Left lung (tissue), 10 donors: ENCODE measurements around the gene MYO18B. TPM values are rescaled to one million over a fixed set of nuclear protein-coding genes. Genes with fewer than 3 reads are reported as not detected.

Experiments
- ATAC-seq: fragments of 200-7000 bp; cut with Tn5 transposase; one replicate; pipeline ENCODE4 v1.9.1; 2020; ENCODE audit warnings: moderate library complexity
- DNase-seq, 4 donors: peaks; one replicate each; pipeline ENCODE4 v3.0.0-alpha.2; 2013 to 2020
- H3K27ac ChIP-seq, 2 donors: fragments of 200-600 bp; sonication (generic) in 1 of 2; one replicate each; pipeline versions ENCODE4 v1.5.0 to v1.8.0; 2020 to 2021
- H3K27me3 ChIP-seq, 2 donors: fragments of 200-600 bp; sonication (generic) in 1 of 2; one replicate each; pipeline versions ENCODE4 v1.5.0 to v1.8.0; 2020 to 2021
- H3K36me3 ChIP-seq, 2 donors: fragments of 200-600 bp; sonication (generic) in 1 of 2; one replicate each; pipeline versions ENCODE4 v1.5.0 to v1.8.0; 2020 to 2021
- H3K4me1 ChIP-seq, 2 donors: fragments of 200-600 bp; one replicate each; pipeline ENCODE4 v1.8.0; 2021
- H3K4me3 ChIP-seq, 2 donors: fragments of 200-600 bp; sonication (generic) in 1 of 2; one replicate each; pipeline versions ENCODE4 v1.5.0 to v1.8.0; 2020 to 2021; ENCODE audit warnings: mild to moderate bottlenecking in 1 of 2
- H3K9me3 ChIP-seq, 2 donors: fragments of 200-600 bp; sonication (generic) in 1 of 2; one replicate each; pipeline versions ENCODE4 v1.5.0 to v1.8.0; 2020 to 2021
- intact Hi-C, 2 donors: fragments of 100-400 bp; cut with DNase I; formaldehyde crosslinking; loops; one replicate each; pipeline versions ENCODE4 v1.11.2 to v1.14.2; 2022
- polyA plus RNA-seq, 6 donors: library from polyadenylated mRNA; unstranded; fragments of 120-200 nt; gene quantifications; one replicate each; pipeline ENCODE4 v1.2.1, GENCODE V29; 2013; ENCODE audit not compliant: insufficient read length in 6 of 6
- total RNA-seq, 2 donors: library from RNA; stranded (reverse); fragmentation: NEBNext Ultra II Directional; extraction: Animal tissue kit (Norgen Biotek cat#: 25700); gene quantifications; one replicate each; pipeline ENCODE4 v1.2.1, GENCODE V29; 2021
- TF ChIP-seq, protein P1 (sequence below), 2 donors: fragments of 200-600 bp; sonication (generic) in 1 of 2; IDR thresholded peaks; one replicate each; pipeline versions ENCODE4 v1.5.0 to v1.8.0; 2021; ENCODE audit warnings: antibody characterized with exemption in 2 of 2
- donor health status: DM: no; HTN: yes; CAD: no.
- donor health status: DM: no; HTN: no; CAD: no.

MYO18B gene
- total and polyA plus RNA-seq, 8 donors = 0.06 to 0.37 (median 0.15) TPM

GRCh38 chr22:25698978-25699377 is 43.0 kb upstream of the MYO18B start:
- Histone ChIP-seq H3K4me1 (peaks cover 0 to 3% of the 10 kb centered on the region in 2 donors), H3K9me3 (no peaks in the 10 kb centered on the region), H3K27me3 (no peaks in the 10 kb centered on the region), H3K36me3 (peaks cover 0 to 60% of the 10 kb centered on the region in 2 donors), H3K27ac (no peak overlapping the region), H3K4me3 (no peak overlapping the region)
- intact Hi-C loops = no loop called here
- no peak for ATAC-seq
- TF ChIP-seq, protein P1, sequence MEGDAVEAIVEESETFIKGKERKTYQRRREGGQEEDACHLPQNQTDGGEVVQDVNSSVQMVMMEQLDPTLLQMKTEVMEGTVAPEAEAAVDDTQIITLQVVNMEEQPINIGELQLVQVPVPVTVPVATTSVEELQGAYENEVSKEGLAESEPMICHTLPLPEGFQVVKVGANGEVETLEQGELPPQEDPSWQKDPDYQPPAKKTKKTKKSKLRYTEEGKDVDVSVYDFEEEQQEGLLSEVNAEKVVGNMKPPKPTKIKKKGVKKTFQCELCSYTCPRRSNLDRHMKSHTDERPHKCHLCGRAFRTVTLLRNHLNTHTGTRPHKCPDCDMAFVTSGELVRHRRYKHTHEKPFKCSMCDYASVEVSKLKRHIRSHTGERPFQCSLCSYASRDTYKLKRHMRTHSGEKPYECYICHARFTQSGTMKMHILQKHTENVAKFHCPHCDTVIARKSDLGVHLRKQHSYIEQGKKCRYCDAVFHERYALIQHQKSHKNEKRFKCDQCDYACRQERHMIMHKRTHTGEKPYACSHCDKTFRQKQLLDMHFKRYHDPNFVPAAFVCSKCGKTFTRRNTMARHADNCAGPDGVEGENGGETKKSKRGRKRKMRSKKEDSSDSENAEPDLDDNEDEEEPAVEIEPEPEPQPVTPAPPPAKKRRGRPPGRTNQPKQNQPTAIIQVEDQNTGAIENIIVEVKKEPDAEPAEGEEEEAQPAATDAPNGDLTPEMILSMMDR (IDR thresholded peaks at IDR 0.05) = no peak
- DNase-seq = no peak

GRCh38 chr22:25701056-25701780 is 40.8 kb upstream of the MYO18B start:
- no peak overlapping the region for H3K27ac ChIP-seq
- H3K4me3 ChIP-seq = no peak overlapping the region
- peaks cover 0 to 58% of the 10 kb centered on the region in 2 donors for H3K36me3 ChIP-seq
- no peaks in the 10 kb centered on the region for H3K27me3 ChIP-seq
- H3K4me1 ChIP-seq = peaks cover 0 to 3% of the 10 kb centered on the region in 2 donors
- H3K9me3 ChIP-seq = no peaks in the 10 kb centered on the region
- TF ChIP-seq, protein P1 (IDR thresholded peaks at IDR 0.05) = no peak
- DNase-seq (peak in 3 of 4 donors; percentile 51 to 89 (median 77)), ATAC-seq (peak; percentile 69)
- intact Hi-C loops = loop anchor here in 1 of 2 donors (5.0 kb wide), 1 partner anchor 239 kb away; no protein-coding TSS in a partner anchor

DNA sequence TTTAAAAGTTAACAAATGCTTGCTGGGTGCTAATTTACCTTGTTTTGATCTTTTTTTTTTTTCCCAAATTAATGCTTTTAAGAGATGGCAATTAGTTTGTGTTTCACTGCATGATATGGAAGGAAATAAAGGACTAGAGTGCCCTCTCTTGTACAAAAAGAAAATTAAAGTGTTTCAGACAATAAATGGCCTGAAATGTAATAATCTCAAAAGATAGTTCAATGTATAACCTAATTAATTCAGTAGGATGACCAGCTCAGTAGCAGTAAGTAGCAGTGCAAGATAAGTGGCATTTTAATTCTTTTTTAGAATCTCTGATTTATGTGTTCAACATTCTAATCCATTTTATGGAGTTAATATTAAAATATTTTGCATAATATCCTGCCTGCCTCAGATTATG is 39.9 kb upstream of the MYO18B start:
- intact Hi-C loops = loop anchor here in 1 of 2 donors (5.0 kb wide), 1 partner anchor 240 kb away; no protein-coding TSS in a partner anchor
- peaks cover 0 to 54% of the 10 kb centered on the region in 2 donors for H3K36me3 ChIP-seq
- no peaks in the 10 kb centered on the region for H3K4me1 ChIP-seq
- DNase-seq (no peak), ATAC-seq (peak; percentile 63)
- no peak overlapping the region for H3K4me3 ChIP-seq
- no peaks in the 10 kb centered on the region for H3K27me3 ChIP-seq
- TF ChIP-seq, protein P1 (IDR thresholded peaks at IDR 0.05) = peak in 1 of 2 donors; percentile 31
- H3K27ac ChIP-seq = no peak overlapping the region
- no peaks in the 10 kb centered on the region for H3K9me3 ChIP-seq

GRCh38 chr22:25702571-25703167 is 39.3 kb upstream of the MYO18B start:
- Histone ChIP-seq H3K36me3 (peaks cover 0 to 55% of the 10 kb centered on the region in 2 donors), H3K4me3 (no peak overlapping the region), H3K27ac (no peak overlapping the region), H3K4me1 (no peaks in the 10 kb centered on the region), H3K9me3 (no peaks in the 10 kb centered on the region), H3K27me3 (no peaks in the 10 kb centered on the region)
- TF ChIP-seq, protein P1 (IDR thresholded peaks at IDR 0.05) = no peak
- no peak for ATAC-seq
- intact Hi-C loops = loop anchor here in 1 of 2 donors (5.0 kb wide), 1 partner anchor 240 kb away; no protein-coding TSS in a partner anchor
- DNase-seq = no peak

DNA sequence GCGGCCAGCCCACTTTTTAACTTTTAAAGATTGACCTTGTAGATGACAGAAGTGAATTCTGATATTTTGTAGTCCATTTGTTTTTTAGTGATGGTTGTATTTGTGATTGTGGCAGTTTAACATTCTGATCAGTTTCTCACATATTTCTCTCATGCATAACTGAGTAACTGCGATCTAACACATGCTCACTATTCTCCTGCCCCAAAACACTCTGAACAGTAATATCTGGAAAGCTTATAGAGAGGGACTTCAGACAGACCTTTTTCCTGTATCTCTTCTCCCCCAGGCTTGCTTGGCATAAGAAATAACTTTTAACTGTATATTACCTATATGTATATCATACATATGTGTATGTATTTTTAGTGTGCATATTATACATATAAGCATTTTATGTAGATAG is 37.3 kb upstream of the MYO18B start:
- TF ChIP-seq, protein P1 (IDR thresholded peaks at IDR 0.05) = no peak
- Histone ChIP-seq H3K9me3 (no peaks in the 10 kb centered on the region), H3K36me3 (peaks cover 0 to 57% of the 10 kb centered on the region in 2 donors), H3K27me3 (no peaks in the 10 kb centered on the region), H3K4me3 (no peak overlapping the region), H3K4me1 (no peaks in the 10 kb centered on the region), H3K27ac (no peak overlapping the region)
- ATAC-seq = no peak
- intact Hi-C loops = loop anchor here in 1 of 2 donors (5.0 kb wide), 1 partner anchor 242 kb away; no protein-coding TSS in a partner anchor
- no peak for DNase-seq
